Measurements from ENCODE around the gene MEG3.

MEG3 gene

GRCh38 chr14:100888789-100889315 lies 62.9 kb downstream of the MEG3 start:
- Histone ChIP-seq H3K4me3 (ENCODE audit: low read depth, low read length) (no peak overlapping the region), H3K36me3 (ENCODE audit: control insufficient read depth, insufficient read depth, low read length) (no peaks in the 10 kb centered on the region), H3K9ac (no peak overlapping the region), H3K79me2 (no peaks in the 10 kb centered on the region), H3K27me3 (ENCODE audit: control insufficient read depth, insufficient read depth, low read length) (no peaks in the 10 kb centered on the region), H3K27ac (no peak overlapping the region), H3K4me1 (no peaks in the 10 kb centered on the region), H3K4me2 (ENCODE audit: low read length) (no peak overlapping the region), H2AFZ (no peak overlapping the region), H3K9me3 (ENCODE audit: control insufficient read depth, low read length) (no peaks in the 10 kb centered on the region)
- TF ChIP-seq CTCF (IDR thresholded peaks at IDR 0.05) = no peak

GRCh38 chr14:100889641-100890040 lies 63.7 kb downstream of the MEG3 start:
- Histone ChIP-seq H3K9ac (no peak overlapping the region), H3K4me3 (ENCODE audit: low read depth, low read length) (no peak overlapping the region), H3K4me2 (ENCODE audit: low read length) (no peak overlapping the region), H3K79me2 (no peaks in the 10 kb centered on the region), H3K4me1 (no peaks in the 10 kb centered on the region), H3K9me3 (ENCODE audit: control insufficient read depth, low read length) (no peaks in the 10 kb centered on the region), H3K27ac (no peak overlapping the region), H3K27me3 (ENCODE audit: control insufficient read depth, insufficient read depth, low read length) (no peaks in the 10 kb centered on the region), H2AFZ (no peak overlapping the region), H3K36me3 (ENCODE audit: control insufficient read depth, insufficient read depth, low read length) (no peaks in the 10 kb centered on the region)
- TF ChIP-seq CTCF (IDR thresholded peaks at IDR 0.05) = no peak

- no peak overlapping the region for H2AFZ ChIP-seq
- no peak overlapping the region for H3K4me2 ChIP-seq (ENCODE audit: low read length)
- H3K9me3 ChIP-seq (ENCODE audit: control insufficient read depth, low read length) = no peaks in the 10 kb centered on the region
- no peaks in the 10 kb centered on the region for H3K79me2 ChIP-seq
- no peak for TF ChIP-seq CTCF (IDR thresholded peaks at IDR 0.05)
- no peak overlapping the region for H3K9ac ChIP-seq
- no peak overlapping the region for H3K4me3 ChIP-seq (ENCODE audit: low read depth, low read length)
- no peaks in the 10 kb centered on the region for H3K36me3 ChIP-seq (ENCODE audit: control insufficient read depth, insufficient read depth, low read length)
- H3K27ac ChIP-seq = no peak overlapping the region
- no peaks in the 10 kb centered on the region for H3K27me3 ChIP-seq (ENCODE audit: control insufficient read depth, insufficient read depth, low read length)
- no peaks in the 10 kb centered on the region for H3K4me1 ChIP-seq
Measured at GRCh38 chr14:100890061-100890850, 64.3 kb downstream of the MEG3 start.

GRCh38 chr14:100891051-100891450 lies 65.1 kb downstream of the MEG3 start:
- H3K27ac ChIP-seq = no peak overlapping the region
- no peak for TF ChIP-seq CTCF (IDR thresholded peaks at IDR 0.05)
- no peak overlapping the region for H2AFZ ChIP-seq
- no peak overlapping the region for H3K4me3 ChIP-seq (ENCODE audit: low read depth, low read length)
- H3K9ac ChIP-seq = no peak overlapping the region
- no peaks in the 10 kb centered on the region for H3K36me3 ChIP-seq (ENCODE audit: control insufficient read depth, insufficient read depth, low read length)
- no peaks in the 10 kb centered on the region for H3K27me3 ChIP-seq (ENCODE audit: control insufficient read depth, insufficient read depth, low read length)
- H3K9me3 ChIP-seq (ENCODE audit: control insufficient read depth, low read length) = no peaks in the 10 kb centered on the region
- H3K4me1 ChIP-seq = no peaks in the 10 kb centered on the region
- no peaks in the 10 kb centered on the region for H3K79me2 ChIP-seq
- H3K4me2 ChIP-seq (ENCODE audit: low read length) = no peak overlapping the region
